ENCODE data around the gene FCHSD2. TPM values are rescaled to one million over a fixed set of nuclear protein-coding genes. Genes with fewer than 3 reads are reported as not detected.

Gene FCHSD2
- total RNA-seq, 1 donor from 2014 or later: 18.9 TPM

DNA sequence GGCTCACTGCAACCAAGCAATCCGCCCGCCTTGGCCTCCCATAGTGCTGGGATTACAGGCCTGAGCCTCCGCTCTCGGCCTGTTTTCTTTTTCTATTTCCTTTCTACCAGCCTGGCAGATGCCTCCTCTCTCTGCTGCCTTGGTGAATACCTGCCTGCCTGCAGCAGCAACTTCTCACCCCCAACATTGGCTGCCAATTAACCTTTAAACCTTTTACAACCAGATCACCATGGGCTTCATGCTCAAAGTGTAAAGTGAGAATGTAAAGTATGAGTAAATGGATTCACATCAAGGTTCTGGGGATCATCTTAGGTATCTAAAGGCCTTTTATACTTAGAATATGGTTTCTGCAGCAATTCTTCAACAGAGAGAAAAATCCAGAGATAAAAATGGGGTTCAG, 13.0 kb upstream of the FCHSD2 start:
- peaks cover 21% of the 10 kb centered on the region for H3K27me3 Mint-ChIP-seq (ENCODE audit: low read depth, unreplicated experiment)
- H3K4me3 Mint-ChIP-seq (ENCODE audit: unreplicated experiment): no peak overlapping the region
- H3K9me3 ChIP-seq (ENCODE audit: insufficient read depth, low read depth, low read length): no peaks in the 10 kb centered on the region
- H3K4me2 ChIP-seq (ENCODE audit: low read length): no peak overlapping the region
- H3K9me3 Mint-ChIP-seq (ENCODE audit: unreplicated experiment): peaks cover 3% of the 10 kb centered on the region
- H3K4me3 ChIP-seq (ENCODE audit: insufficient read depth, low read depth, low read length): no peak overlapping the region
- H4K20me1 ChIP-seq (ENCODE audit: insufficient read depth, low read length): no peaks in the 10 kb centered on the region
- H3K9ac ChIP-seq (ENCODE audit: low read length): no peak overlapping the region
- FAIRE-seq (no peak), DNase-seq (ENCODE audit: low read depth) (no peak)
- H3K36me3 Mint-ChIP-seq (ENCODE audit: low read depth, unreplicated experiment): peaks cover 3% of the 10 kb centered on the region
- peaks cover 28% of the 10 kb centered on the region for H3K4me1 Mint-ChIP-seq (ENCODE audit: low read depth, unreplicated experiment)
- no peak overlapping the region for H2AFZ ChIP-seq (ENCODE audit: low read depth, low read length)
- H3K27me3 ChIP-seq (ENCODE audit: insufficient read depth, low read length): no peaks in the 10 kb centered on the region
- no peak for TF ChIP-seq EZH2 (IDR thresholded peaks at IDR 0.05; ENCODE audit: insufficient read depth, low read length)
- TF ChIP-seq, protein P1, sequence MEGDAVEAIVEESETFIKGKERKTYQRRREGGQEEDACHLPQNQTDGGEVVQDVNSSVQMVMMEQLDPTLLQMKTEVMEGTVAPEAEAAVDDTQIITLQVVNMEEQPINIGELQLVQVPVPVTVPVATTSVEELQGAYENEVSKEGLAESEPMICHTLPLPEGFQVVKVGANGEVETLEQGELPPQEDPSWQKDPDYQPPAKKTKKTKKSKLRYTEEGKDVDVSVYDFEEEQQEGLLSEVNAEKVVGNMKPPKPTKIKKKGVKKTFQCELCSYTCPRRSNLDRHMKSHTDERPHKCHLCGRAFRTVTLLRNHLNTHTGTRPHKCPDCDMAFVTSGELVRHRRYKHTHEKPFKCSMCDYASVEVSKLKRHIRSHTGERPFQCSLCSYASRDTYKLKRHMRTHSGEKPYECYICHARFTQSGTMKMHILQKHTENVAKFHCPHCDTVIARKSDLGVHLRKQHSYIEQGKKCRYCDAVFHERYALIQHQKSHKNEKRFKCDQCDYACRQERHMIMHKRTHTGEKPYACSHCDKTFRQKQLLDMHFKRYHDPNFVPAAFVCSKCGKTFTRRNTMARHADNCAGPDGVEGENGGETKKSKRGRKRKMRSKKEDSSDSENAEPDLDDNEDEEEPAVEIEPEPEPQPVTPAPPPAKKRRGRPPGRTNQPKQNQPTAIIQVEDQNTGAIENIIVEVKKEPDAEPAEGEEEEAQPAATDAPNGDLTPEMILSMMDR (IDR thresholded peaks at IDR 0.05; ENCODE audit: insufficient read depth, low read depth, low read length): no peak
- no peaks in the 10 kb centered on the region for H3K79me2 ChIP-seq (ENCODE audit: insufficient read depth, low read length)
- no peak overlapping the region for H3K27ac ChIP-seq (ENCODE audit: low read depth, low read length)
- H3K27ac Mint-ChIP-seq (ENCODE audit: unreplicated experiment): no peak overlapping the region
- no peaks in the 10 kb centered on the region for H3K36me3 ChIP-seq (ENCODE audit: insufficient read depth, low read length)
- H3K4me1 ChIP-seq (ENCODE audit: insufficient read depth, low read length): peaks cover 25% of the 10 kb centered on the region

DNA sequence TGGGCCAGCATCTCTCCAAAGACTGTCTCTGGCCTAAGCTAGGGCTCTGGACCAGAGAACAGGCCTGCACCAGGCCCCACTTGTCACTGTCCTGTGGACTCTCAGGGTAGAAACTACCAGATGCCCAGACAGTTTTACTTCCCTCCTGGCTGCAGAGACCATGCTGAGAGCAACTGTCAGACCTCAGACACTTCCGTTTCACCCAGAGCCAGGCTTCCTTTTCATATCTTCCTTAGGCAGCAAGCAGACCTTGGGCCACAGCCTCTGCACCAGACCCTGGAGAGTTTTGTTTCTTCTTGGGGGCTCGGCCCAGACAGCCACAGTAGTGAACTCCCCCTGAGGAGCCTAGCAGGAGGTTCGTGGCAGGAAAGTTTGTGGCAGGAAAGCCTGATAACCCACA, 12.1 kb upstream of the FCHSD2 start:
- Mint-ChIP-seq H3K36me3 (ENCODE audit: low read depth, unreplicated experiment) (peaks cover 3% of the 10 kb centered on the region), H3K4me3 (ENCODE audit: unreplicated experiment) (no peak overlapping the region), H3K9me3 (ENCODE audit: unreplicated experiment) (peaks cover 3% of the 10 kb centered on the region), H3K4me1 (ENCODE audit: low read depth, unreplicated experiment) (peaks cover 34% of the 10 kb centered on the region), H3K27me3 (ENCODE audit: low read depth, unreplicated experiment) (peaks cover 21% of the 10 kb centered on the region), H3K27ac (ENCODE audit: unreplicated experiment) (no peak overlapping the region)
- H3K9ac ChIP-seq (ENCODE audit: low read length): no peak overlapping the region
- FAIRE-seq: no peak
- H3K4me2 ChIP-seq (ENCODE audit: low read length): no peak overlapping the region
- no peak for DNase-seq (ENCODE audit: low read depth)
- no peak overlapping the region for H2AFZ ChIP-seq (ENCODE audit: low read depth, low read length)
- H3K27ac ChIP-seq (ENCODE audit: low read depth, low read length): no peak overlapping the region
- TF ChIP-seq EZH2 (IDR thresholded peaks at IDR 0.05; ENCODE audit: insufficient read depth, low read length): no peak
- no peaks in the 10 kb centered on the region for H4K20me1 ChIP-seq (ENCODE audit: insufficient read depth, low read length)
- no peaks in the 10 kb centered on the region for H3K9me3 ChIP-seq (ENCODE audit: insufficient read depth, low read depth, low read length)
- no peaks in the 10 kb centered on the region for H3K79me2 ChIP-seq (ENCODE audit: insufficient read depth, low read length)
- no peaks in the 10 kb centered on the region for H3K27me3 ChIP-seq (ENCODE audit: insufficient read depth, low read length)
- H3K4me1 ChIP-seq (ENCODE audit: insufficient read depth, low read length): peaks cover 25% of the 10 kb centered on the region
- H3K4me3 ChIP-seq (ENCODE audit: insufficient read depth, low read depth, low read length): no peak overlapping the region
- H3K36me3 ChIP-seq (ENCODE audit: insufficient read depth, low read length): no peaks in the 10 kb centered on the region

DNA sequence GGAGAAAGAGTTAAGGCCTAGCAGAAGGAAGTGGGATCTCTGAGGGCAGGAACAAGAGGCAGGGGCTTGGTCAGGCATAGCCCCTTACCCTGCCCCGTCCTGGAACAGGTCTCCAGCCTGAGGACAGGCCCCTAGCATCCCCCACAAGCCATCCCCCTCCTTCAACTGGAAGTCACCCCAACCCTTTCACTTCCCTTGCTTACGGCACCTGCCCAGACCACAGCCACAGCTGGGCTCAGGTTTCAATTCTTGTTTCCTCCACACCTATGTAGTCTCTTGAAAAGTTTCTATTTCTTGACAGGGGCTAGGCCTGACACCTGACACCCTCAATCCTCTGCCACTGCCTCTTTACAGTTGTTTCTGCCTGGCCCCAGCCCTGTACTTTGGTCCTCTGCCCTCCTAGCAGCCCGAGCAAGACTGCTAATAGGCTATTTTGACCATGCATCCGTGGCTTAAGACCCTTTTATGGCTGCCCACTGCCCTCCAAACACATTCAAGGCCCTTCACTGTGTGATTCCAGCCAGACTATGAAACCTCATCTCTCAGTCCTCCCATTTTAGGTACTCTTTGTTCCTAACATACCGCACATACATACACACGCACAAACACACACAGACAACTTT, 10.9 kb upstream of the FCHSD2 start:
- H3K27ac Mint-ChIP-seq (ENCODE audit: unreplicated experiment): no peak overlapping the region
- FAIRE-seq: no peak

More for the DNA sequence above, 10.9 kb upstream of the FCHSD2 start:
- Histone ChIP-seq H3K4me2 (ENCODE audit: low read length) (no peak overlapping the region), H3K27ac (ENCODE audit: low read depth, low read length) (no peak overlapping the region), H3K4me3 (ENCODE audit: insufficient read depth, low read depth, low read length) (no peak overlapping the region), H2AFZ (ENCODE audit: low read depth, low read length) (no peak overlapping the region), H3K9ac (ENCODE audit: low read length) (no peak overlapping the region), H3K9me3 (ENCODE audit: insufficient read depth, low read depth, low read length) (no peaks in the 10 kb centered on the region), H4K20me1 (ENCODE audit: insufficient read depth, low read length) (no peaks in the 10 kb centered on the region), H3K79me2 (ENCODE audit: insufficient read depth, low read length) (no peaks in the 10 kb centered on the region), H3K4me1 (ENCODE audit: insufficient read depth, low read length) (peaks cover 15% of the 10 kb centered on the region), H3K36me3 (ENCODE audit: insufficient read depth, low read length) (no peaks in the 10 kb centered on the region), H3K27me3 (ENCODE audit: insufficient read depth, low read length) (no peaks in the 10 kb centered on the region)
- Mint-ChIP-seq H3K4me1 (ENCODE audit: low read depth, unreplicated experiment) (peaks cover 30% of the 10 kb centered on the region), H3K36me3 (ENCODE audit: low read depth, unreplicated experiment) (peaks cover 3% of the 10 kb centered on the region), H3K27me3 (ENCODE audit: low read depth, unreplicated experiment) (peaks cover 21% of the 10 kb centered on the region), H3K9me3 (ENCODE audit: unreplicated experiment) (peaks cover 3% of the 10 kb centered on the region), H3K4me3 (ENCODE audit: unreplicated experiment) (no peak overlapping the region)
- DNase-seq (ENCODE audit: low read depth): no peak
- no peak for TF ChIP-seq EZH2 (IDR thresholded peaks at IDR 0.05; ENCODE audit: insufficient read depth, low read length)
- TF ChIP-seq, protein P1 (IDR thresholded peaks at IDR 0.05; ENCODE audit: insufficient read depth, low read depth, low read length): no peak

All from astrocyte (in vitro differentiated cells and primary cell).